HepG2 (cell line): Measurements from ENCODE around the gene MTHFD1. TPM values are rescaled to one million over a fixed set of nuclear protein-coding genes. Genes with fewer than 3 reads are reported as not detected.

Source experiments
- HNRNPL ChIP-seq: fragments of 200-400 bp; formaldehyde crosslinking; IDR thresholded peaks from 2 replicates; pipeline ENCODE4 v1.6.1; 2017; ENCODE audit warnings: mild to moderate bottlenecking, low read depth, low read length
- JUN ChIP-seq: sonication (generic); formaldehyde crosslinking; IDR thresholded peaks from 2 replicates; pipeline ENCODE4 v1.4.0; 2020; ENCODE audit warnings: mild to moderate bottlenecking, missing genetic modification reagents
- MIER3 ChIP-seq: IDR thresholded peaks from 2 replicates; pipeline ENCODE4 v1.6.1; 2016; ENCODE audit warnings: missing compliant biosample characterization, borderline replicate concordance
- MNT ChIP-seq: fragments of 450-650 bp; IDR thresholded peaks from 2 replicates; pipeline ENCODE4 v1.6.1; 2016
- NPAS2 ChIP-seq: sonication (generic); formaldehyde crosslinking; IDR thresholded peaks from 2 replicates; pipeline ENCODE4 v1.8.0; 2022; ENCODE audit warnings: mild to moderate bottlenecking, missing genetic modification reagents, borderline replicate concordance
- POLR2A ChIP-seq, 2 experiments: IDR thresholded peaks; 2 replicates each; pipeline ENCODE4 v1.6.1; 2011; ENCODE audit warnings: low read depth in 2 of 2, low read length in 2 of 2, mild to moderate bottlenecking in 1 of 2, moderate library complexity in 1 of 2; ENCODE audit not compliant: insufficient read depth in 1 of 2
- PPARG ChIP-seq: conservative IDR thresholded peaks from 2 replicates; pipeline ENCODE4 v1.6.1; 2016; ENCODE audit warnings: missing biosample characterization, missing genetic modification reagents
- RFX5 ChIP-seq: IDR thresholded peaks from 2 replicates; pipeline ENCODE4 v1.6.1; 2011; ENCODE audit warnings: low read depth, low read length, improper control_type of control experiment
- SETDB1 ChIP-seq: sonication (generic); formaldehyde crosslinking; IDR thresholded peaks from 2 replicates; pipeline ENCODE4 v1.5.1; 2020; ENCODE audit warnings: missing genetic modification reagents, mild to moderate bottlenecking, borderline replicate concordance
- SOX6 ChIP-seq, 2 experiments: fragments of 450-650 bp in 1 of 2; sonication (generic) in 1 of 2; formaldehyde crosslinking in 1 of 2; IDR thresholded peaks; 2 replicates each; pipeline versions ENCODE4 v1.4.0 to v1.6.1; 2017 to 2020; ENCODE audit warnings: antibody characterized with exemption in 1 of 2, mild to moderate bottlenecking in 1 of 2, missing genetic modification reagents in 1 of 2
- SPEN ChIP-seq: sonication (generic); formaldehyde crosslinking; IDR thresholded peaks from 2 replicates; pipeline ENCODE4 v1.5.1; 2020; ENCODE audit warnings: low read depth, mild to moderate bottlenecking, missing genetic modification reagents
- SRSF1 ChIP-seq: fragments of 200-400 bp; formaldehyde crosslinking; optimal IDR thresholded peaks from 2 replicates; pipeline ENCODE3; 2017; ENCODE audit warnings: mild to moderate bottlenecking, low read depth, low read length, moderate library complexity
- SSRP1 ChIP-seq: IDR thresholded peaks from 2 replicates; pipeline ENCODE4 v1.6.1; 2016; ENCODE audit warnings: control low read depth
- ZBTB38 ChIP-seq: sonication (generic); formaldehyde crosslinking; IDR thresholded peaks from 2 replicates; pipeline ENCODE4 v1.5.1; 2020; ENCODE audit warnings: mild to moderate bottlenecking, missing genetic modification reagents
- ZFP62 ChIP-seq: sonication (generic); formaldehyde crosslinking; IDR thresholded peaks from 2 replicates; pipeline ENCODE4 v1.4.0; 2020; ENCODE audit warnings: missing genetic modification reagents
- ZHX2 ChIP-seq, 2 experiments: sonication (generic) in 1 of 2; formaldehyde crosslinking in 1 of 2; IDR thresholded peaks; 2 replicates each; pipeline versions ENCODE4 v1.6.1 to v1.9.0; 2014 to 2022; ENCODE audit warnings: antibody characterized with exemption in 1 of 2, borderline replicate concordance in 1 of 2, inconsistent platforms in 1 of 2, low read depth in 1 of 2, missing genetic modification reagents in 1 of 2
- ZIK1 ChIP-seq: sonication (generic); formaldehyde crosslinking; IDR thresholded peaks from 2 replicates; pipeline ENCODE4 v1.5.0; 2020; ENCODE audit warnings: mild to moderate bottlenecking, low read depth, missing genetic modification reagents, borderline replicate concordance
- ZNF274 ChIP-seq: sonication (generic); formaldehyde crosslinking; IDR thresholded peaks from 2 replicates; pipeline ENCODE4 v1.5.1; 2020; ENCODE audit warnings: mild to moderate bottlenecking, missing genetic modification reagents
- ZNF605 ChIP-seq: sonication (generic); formaldehyde crosslinking; IDR thresholded peaks from 2 replicates; pipeline ENCODE4 v1.8.0; 2022; ENCODE audit warnings: mild to moderate bottlenecking, missing genetic modification reagents
- ZNF720 ChIP-seq: sonication (generic); formaldehyde crosslinking; IDR thresholded peaks from 2 replicates; pipeline ENCODE4 v1.4.0; 2020; ENCODE audit warnings: missing genetic modification reagents
- ZNF879 ChIP-seq: sonication (generic); formaldehyde crosslinking; IDR thresholded peaks from 2 replicates; pipeline ENCODE4 v1.8.1; 2023; ENCODE audit warnings: missing genetic modification reagents
- ZSCAN21 ChIP-seq: sonication (generic); formaldehyde crosslinking; IDR thresholded peaks from 2 replicates; pipeline ENCODE4 v1.8.0; 2022; ENCODE audit warnings: mild to moderate bottlenecking, missing genetic modification reagents, moderate library complexity, borderline replicate concordance
- polyA plus RNA-seq, 8 experiments: library from polyadenylated mRNA; depleted of rRNA in 3 of 8; stranded (reverse) in 7 of 8; unstranded in 1 of 8; fragments of >200 nt; fragmentation: Illumina TruSeq in 4 of 8; extraction: Trizol in 4 of 8; gene quantifications; 2 replicates each; pipeline versions ENCODE4 v1.2.1 to v1.2.3, GENCODE V29; 2011 to 2016; ENCODE audit warnings: low read depth in 4 of 8, missing spikeins in 1 of 8, mixed read lengths in 1 of 8; ENCODE audit not compliant: insufficient read depth in 1 of 8
- total RNA-seq, 5 experiments: library from RNA; depleted of rRNA; stranded (reverse); fragments of >200 nt; fragmentation: Illumina TruSeq; extraction: Trizol; gene quantifications; 2 replicates each; pipeline ENCODE4 v1.2.3, GENCODE V29; 2016; ENCODE audit warnings: low read depth in 1 of 5
- TF ChIP-seq, protein P1 (sequence below): sonication (generic); formaldehyde crosslinking; IDR thresholded peaks from 2 replicates; pipeline ENCODE4 v1.5.0; 2020; ENCODE audit warnings: missing genetic modification reagents

The MTHFD1 gene
- total and polyA plus RNA-seq, 2 of the 13 experiments (the other 11 are each of a cell fraction or from before 2014, with no cell fraction given) = 31.0 to 106 TPM

GRCh38 chr14:64338616-64339316 is 49.4 kb upstream of the MTHFD1 start (continued):
- TF ChIP-seq ZSCAN21 = no peak
- no peak for TF ChIP-seq RFX5
- TF ChIP-seq ZIK1 (CRISPR knock-in tag) = no peak
- TF ChIP-seq MNT = no peak
- TF ChIP-seq ZNF720 (CRISPR knock-in tag) = no peak
- no peak for TF ChIP-seq ZBTB38
- TF ChIP-seq ZNF274 (CRISPR knock-in tag) = no peak; the same call in 1 of the 2 replicates
- TF ChIP-seq MIER3 (CRISPR knock-in tag) = no peak
- no peak for TF ChIP-seq SOX6 (IDR thresholded peaks at IDR 0.05)
- peak; percentile 40 for TF ChIP-seq SOX6 (CRISPR knock-in tag; IDR thresholded peaks at IDR 0.05)
- no peak for TF ChIP-seq PPARG (CRISPR knock-in tag)
- peak; percentile 56 to 82 for TF ChIP-seq POLR2A (IDR thresholded peaks at IDR 0.05; ENCODE audit: insufficient read depth in 1 of 2, low read depth in 2 of 2, low read length in 2 of 2)
- TF ChIP-seq SRSF1 = no peak
- TF ChIP-seq SETDB1 (CRISPR knock-in tag) = no peak
- TF ChIP-seq SSRP1 (CRISPR knock-in tag) = no peak
- no peak for TF ChIP-seq NPAS2 (CRISPR knock-in tag)
- TF ChIP-seq ZHX2 (IDR thresholded peaks at IDR 0.05; ENCODE audit: low read depth) = no peak
- no peak for TF ChIP-seq ZHX2 (CRISPR knock-in tag; IDR thresholded peaks at IDR 0.05; ENCODE audit: borderline replicate concordance)
- no peak; the same call in 1 of the 2 replicates for TF ChIP-seq JUN (CRISPR knock-in tag)
- no peak for TF ChIP-seq HNRNPL
- TF ChIP-seq ZNF605 = peak; percentile 90
- TF ChIP-seq SPEN (CRISPR knock-in tag) = peak; percentile 39; the same call in 1 of the 2 replicates
- no peak for TF ChIP-seq ZFP62
- TF ChIP-seq, protein P1, sequence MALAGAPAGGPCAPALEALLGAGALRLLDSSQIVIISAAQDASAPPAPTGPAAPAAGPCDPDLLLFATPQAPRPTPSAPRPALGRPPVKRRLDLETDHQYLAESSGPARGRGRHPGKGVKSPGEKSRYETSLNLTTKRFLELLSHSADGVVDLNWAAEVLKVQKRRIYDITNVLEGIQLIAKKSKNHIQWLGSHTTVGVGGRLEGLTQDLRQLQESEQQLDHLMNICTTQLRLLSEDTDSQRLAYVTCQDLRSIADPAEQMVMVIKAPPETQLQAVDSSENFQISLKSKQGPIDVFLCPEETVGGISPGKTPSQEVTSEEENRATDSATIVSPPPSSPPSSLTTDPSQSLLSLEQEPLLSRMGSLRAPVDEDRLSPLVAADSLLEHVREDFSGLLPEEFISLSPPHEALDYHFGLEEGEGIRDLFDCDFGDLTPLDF = peak; percentile 68
- TF ChIP-seq ZNF879 (CRISPR knock-in tag) = no peak
